ENCODE results near the gene SEMA4A.

Gene SEMA4A

DNA sequence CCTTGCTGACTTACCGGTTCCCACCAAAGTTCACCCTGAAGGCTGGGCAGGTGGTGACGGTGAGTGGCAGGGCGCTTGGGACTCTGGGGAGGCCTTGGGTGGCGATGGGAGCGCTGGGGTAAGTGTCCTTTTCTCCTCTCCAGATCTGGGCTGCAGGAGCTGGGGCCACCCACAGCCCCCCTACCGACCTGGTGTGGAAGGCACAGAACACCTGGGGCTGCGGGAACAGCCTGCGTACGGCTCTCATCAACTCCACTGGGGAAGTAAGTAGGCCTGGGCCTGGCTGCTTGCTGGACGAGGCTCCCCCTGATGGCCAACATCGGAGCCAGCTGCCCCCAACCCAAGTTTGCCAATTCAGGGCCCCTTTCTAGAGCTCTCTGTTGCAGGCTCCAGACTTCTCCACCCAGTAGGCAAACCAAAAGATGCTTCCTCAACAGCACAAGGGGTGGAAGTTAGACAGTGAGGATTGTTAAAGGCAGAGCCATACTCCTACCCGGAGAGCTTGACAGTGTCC, 16.4 kb upstream of the SEMA4A start:
- no peak for DNase-seq

DNA sequence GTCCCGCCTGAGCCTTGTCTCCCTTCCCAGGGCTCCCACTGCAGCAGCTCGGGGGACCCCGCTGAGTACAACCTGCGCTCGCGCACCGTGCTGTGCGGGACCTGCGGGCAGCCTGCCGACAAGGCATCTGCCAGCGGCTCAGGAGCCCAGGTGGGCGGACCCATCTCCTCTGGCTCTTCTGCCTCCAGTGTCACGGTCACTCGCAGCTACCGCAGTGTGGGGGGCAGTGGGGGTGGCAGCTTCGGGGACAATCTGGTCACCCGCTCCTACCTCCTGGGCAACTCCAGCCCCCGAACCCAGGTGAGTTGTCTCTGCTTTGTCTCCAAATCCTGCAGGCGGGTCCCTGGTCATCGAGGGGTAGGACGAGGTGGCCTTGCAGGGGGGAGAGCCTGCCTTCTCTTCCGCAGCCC, 14.9 kb upstream of the SEMA4A start:
- no peak for DNase-seq

DNA sequence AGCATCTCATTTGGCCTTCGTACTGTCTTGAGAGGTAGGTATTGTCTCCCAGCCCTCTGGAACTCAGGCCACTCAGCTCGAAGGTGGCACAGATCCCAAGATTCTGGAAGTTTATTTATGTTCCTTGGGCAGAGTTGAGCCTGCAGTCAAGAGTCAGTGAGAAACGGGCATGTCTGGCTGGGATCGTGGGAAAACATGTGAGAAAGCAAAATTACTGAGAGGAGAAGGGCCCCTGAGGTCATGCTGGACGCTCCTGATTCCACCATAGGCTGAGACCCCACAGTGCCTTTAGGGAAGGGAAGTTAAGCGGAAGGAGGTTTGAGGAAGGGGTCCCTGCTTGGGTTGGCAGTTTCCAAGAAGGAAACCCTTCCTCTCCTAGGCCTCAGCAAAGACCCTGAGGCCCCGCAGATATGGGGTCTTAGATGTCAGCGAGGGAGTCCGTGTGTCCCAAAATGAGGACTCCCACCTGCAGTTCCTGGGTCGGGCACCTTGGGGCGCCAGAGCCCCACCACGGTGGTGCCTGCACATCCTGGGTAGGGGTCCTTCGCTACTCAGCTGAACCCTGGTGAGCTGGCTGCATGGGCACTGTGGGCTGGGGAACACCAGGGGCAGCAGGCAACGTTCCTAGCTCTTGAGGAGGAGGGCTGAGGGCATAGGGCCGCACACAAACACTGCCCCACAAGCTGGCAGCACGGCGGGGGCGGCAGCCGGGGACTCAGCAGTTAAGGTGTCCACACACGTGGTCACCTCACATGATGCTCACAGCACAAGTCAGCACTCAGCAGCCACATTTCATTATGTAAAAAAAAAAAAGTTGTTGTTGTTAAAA, 12.3 kb upstream of the SEMA4A start:
- DNase-seq: no peak

DNA sequence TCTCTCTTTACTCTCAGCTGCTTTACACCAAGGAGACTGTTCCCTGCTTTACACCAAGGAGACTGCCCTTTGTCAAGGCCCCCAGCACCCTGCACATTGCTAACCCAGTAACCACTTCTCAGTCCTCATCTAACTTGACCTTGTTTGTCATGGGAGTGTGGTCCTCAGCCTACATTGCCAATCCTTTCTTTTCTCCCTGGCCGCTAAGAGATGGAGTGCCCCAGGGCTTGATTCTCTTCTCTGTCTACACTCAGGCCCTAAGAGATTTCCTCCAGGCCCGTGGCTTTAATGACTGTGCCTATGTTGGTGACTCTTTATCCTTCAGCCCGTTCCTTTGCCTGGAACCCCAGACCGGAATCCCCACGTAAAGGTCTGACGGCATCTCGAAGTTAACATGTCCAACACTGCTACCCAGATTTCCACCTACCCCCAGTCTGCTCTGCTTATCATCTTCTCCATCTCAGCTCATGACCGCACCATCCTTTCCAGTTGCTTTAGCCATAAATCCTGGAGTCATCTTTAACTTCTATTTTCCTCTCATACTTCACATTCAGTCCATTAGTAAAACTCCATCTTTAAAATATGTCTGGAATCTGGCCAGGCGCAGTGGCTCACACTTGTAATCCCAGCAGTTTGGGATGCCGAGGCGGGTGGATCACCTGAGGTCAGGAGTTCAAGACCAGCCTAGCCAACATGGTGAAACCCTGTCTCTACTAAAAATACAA, 9.5 kb upstream of the SEMA4A start:
- DNase-seq: no peak

DNA sequence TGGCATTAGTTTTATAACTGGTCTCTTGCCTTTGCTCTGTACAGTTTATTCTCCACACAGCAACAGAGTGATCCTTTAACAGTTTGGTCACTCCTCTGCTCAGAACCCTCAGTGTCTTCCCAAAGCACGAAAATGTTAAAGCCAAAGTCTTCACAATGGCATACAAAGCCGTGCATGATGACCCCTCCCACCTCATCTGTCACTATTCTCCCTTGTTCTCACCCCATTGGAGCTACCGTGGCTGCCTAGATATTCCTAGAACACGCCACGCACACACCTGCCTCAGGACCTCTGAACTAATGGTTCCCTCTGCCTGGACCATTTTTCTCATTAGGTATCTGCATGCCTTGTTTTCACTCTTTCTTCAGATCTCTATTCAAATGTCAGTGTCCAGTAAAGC, 8.6 kb upstream of the SEMA4A start:
- no peak for DNase-seq

DNA sequence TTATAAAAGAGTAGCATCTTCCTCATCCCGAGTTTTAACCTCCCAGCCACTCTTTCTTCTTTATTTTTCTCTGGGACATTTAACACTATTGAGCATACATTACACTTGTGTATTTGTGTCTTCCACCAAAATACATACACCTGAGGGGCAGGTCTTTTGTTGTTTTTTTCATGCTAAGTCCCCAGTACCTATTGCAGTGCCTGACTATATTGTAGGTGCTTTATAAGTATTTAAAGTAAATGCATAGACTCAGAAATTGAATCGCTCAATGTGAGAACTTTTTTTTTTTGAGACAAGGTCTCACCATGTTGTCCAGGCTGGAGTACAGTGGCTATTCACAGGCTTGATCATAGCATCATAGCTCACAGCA, 7.8 kb upstream of the SEMA4A start:
- no peak for DNase-seq

DNA sequence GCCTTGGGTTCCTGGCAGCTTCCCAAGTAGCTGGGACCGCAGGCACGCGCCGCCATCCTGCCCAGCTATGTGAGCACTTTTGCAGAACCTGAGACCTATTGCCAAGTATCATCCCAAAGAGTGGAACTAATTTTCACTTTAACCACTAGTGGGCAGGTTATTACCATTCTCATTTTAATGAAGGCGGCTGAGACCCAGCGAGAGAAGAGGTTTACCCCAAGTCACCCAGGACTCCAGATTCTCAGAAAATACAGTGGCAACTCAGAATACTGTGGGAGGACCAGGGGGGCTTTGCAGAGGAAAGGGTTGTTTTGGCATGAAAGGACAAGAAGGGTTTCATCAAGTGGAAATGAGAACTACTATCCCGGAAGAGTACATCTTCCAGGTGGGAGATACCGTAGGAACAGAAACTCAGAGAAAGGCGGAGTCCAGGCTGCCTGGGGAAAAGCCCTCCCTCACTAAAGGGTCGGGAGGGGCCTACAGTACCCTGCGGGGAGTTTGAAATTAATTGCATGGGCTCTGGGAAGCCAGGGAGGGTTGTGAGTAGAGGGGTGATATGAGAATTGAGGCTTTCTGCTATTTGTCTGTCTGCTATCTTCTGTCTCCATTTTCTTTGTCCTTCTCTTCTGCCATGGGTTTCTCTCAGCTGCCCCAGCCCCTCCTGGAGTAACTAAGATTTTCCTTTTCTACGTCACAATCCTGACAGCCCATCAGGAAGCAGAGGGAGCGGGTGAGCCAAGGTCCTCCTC, 7.2 kb upstream of the SEMA4A start:
- DNase-seq: peak; percentile 90

DNA sequence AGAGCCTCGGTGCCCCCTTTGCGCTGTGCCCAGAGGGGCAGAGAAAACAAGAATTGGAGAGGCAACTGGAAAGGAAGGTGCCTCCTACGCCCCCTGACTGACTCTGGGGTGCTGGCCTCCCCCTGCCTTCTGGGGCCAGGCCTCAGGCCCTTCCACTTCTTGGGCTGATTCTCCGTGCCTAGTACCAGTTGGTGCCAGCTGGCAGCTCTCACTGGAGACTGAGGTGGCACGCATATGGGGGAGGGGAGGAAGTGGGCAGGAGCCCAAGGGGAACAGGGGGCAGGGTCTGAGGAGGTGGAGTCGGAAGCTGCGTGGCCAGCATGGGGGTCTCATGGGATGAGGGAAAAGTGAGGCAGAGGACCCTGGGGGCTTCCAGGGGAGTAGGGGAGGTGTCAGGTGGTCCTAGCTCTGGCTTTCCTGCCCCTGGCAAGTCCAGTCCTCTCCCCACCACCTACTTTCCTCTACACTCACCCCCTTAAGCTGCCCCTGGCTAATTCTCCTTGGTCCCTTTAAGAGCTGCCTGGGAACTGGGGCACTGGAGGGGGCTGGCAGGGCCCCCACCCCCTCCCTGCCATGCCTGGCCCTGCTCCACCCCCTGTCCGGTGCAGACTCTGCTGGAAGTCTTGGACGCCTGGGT, 6.5 kb upstream of the SEMA4A start:
- no peak for DNase-seq

DNA sequence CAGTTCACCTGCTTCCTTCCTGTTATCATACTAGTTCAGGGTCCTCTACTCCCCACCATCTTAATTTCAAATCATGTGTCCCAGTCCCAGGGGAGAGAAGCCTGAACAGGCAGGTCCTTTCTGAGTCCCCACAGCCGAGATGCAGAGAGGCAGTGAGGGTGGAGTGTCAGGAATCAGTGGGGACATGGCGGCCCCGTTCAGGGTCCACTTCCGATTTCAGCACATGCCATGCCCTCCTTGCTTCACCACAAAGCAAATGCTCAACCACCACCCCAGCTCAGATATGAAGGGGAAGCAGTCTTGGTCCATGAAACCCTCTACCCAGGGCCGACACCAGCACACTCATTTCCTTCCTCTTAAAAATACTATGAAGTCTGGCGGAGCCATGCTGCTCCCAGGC, 5.2 kb upstream of the SEMA4A start:
- no peak for DNase-seq

DNA sequence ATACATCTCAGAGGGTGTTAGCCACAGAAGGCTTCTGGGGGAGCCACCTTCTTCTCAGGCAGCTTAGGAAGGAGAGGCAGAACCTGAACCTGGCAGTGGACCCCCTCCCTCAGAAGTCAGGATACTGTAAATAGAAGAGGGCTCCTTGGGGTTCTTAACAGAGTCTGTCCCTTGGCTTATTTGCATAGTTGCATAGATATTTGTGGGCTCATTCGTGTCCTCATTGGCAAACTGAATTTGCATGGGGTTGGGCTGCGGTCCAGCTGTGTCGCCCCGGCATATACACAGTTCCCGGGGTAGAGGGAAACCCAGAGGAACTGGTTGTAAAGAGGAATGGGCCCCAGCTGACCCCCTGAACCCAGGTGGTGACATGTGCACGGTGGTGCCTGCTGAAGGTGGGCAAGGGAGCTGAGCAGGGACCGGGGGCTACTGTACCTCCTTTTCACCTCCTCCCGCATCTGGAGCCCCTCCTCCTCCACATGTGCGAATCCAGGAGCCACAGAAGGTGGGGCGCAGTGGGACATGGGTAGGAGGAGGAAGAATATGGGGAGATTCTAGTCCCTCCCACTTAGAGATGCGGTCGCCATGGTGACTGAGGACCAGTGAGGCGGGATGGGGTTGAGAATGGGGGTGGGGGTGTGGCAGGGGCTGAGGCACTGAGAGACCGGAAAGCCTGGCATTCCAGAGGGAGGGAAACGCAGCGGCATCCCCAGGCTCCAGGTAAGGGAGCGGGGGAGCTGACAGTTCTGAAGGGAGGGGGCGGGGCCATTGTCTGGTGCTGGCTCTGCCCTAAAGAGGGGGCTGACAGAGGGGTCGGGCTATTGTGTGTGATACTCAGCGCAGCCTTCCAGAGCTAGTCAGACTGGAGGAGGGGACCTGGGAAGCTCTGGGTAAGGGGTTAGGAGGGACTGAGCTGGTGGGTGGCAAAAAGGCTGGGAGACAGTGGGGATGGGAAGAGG, 3.7 kb upstream of the SEMA4A start:
- DNase-seq: no peak

DNA sequence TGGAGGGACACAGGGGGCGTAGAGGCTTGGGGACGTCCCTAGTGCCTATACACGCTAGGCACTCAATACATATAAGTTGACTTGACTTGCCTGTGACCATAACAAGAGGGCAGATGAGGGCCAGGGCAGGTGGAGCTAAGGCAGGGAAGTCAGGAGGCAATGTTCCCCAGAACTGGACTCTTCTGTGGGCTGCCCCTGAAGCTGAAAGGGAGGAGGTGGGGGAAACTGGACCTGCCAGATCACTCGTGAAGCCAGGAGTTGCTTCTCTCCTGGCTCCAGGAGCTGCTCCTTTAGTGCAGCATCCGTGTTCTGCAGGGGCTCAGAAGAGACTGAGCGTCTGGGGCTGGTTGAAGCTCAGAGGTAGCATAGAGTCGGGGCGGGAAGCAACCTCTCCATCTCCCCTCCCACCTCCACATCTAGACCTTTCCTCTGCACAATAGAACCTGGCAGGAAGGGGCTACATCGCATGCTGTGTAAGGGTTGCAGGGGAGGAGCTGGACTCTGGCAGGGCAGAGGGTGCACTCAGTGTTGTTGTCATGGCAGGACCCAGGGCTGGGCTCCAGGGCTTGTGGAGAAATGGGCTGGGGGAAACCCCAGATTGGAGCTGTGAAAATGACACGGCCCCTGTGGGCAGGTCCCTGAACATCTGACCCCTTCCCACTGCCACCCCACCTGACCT, 2.9 kb upstream of the SEMA4A start:
- DNase-seq: no peak

DNA sequence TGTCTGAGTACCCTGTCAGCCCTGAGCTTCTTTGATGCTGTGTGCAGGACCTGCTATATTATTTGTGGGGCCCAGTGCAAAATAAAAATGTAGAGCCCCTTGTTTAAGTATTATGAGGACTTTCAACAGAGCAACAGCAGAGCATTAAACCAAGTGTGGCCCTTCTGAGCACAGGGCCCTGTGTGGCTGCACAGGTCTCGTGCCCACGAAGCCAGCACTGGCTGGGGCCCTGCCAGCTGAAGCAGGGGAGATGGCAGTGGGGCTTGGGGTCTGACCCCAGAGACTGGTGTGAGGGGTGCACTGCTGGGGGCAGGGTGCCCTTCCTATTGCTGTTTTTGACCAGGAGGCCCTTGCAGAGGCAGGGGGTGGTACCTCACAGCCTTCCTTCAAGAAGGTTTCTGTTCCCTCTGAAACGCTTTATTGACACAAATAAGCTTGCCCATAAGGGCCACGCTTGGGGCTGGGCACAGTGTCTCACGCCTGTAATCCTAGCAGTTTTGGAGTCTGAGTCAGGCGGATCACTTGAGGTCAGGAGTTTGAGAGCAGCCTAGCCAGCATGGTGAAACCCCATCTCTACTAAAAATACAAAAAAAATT, 2.2 kb upstream of the SEMA4A start:
- DNase-seq: no peak

DNA sequence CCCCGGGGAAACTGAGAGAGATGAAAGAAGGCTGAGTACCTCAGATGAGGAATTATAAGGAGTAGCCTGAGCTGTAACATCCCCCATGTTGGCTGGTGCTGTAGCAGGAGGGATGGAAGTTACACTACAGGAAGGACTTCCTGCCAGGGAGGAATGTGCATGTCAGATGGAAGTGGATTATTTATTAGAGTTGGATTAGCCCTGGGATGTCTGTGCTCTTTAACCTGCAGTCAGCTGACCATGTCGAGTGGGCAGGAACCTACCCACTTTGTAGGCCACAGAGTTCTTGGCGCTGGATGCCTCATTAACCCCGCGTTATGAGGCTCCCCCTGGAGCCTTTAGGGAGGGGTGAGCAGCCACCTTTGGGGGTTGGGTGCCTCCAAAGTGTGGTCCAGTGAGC, 757 bp upstream of the SEMA4A start:
- no peak for DNase-seq

DNA sequence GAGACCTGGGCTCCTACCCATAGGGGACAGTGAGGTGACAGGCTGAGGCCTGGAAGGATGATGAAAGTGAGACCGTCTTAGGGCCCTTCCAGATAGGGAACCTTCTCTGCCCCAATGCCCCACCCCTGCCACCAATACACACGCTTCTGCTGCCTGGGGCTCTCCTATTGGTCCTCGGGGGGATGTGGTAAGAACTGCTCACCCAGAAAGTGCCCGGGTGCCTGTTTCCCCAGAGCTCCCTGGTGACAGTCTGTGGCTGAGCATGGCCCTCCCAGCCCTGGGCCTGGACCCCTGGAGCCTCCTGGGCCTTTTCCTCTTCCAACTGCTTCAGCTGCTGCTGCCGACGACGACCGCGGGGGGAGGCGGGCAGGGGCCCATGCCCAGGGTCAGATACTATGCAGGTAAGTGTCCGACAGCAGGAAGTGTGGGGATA, 948 bp downstream of the SEMA4A start:
- peak; percentile 39 for DNase-seq

DNA sequence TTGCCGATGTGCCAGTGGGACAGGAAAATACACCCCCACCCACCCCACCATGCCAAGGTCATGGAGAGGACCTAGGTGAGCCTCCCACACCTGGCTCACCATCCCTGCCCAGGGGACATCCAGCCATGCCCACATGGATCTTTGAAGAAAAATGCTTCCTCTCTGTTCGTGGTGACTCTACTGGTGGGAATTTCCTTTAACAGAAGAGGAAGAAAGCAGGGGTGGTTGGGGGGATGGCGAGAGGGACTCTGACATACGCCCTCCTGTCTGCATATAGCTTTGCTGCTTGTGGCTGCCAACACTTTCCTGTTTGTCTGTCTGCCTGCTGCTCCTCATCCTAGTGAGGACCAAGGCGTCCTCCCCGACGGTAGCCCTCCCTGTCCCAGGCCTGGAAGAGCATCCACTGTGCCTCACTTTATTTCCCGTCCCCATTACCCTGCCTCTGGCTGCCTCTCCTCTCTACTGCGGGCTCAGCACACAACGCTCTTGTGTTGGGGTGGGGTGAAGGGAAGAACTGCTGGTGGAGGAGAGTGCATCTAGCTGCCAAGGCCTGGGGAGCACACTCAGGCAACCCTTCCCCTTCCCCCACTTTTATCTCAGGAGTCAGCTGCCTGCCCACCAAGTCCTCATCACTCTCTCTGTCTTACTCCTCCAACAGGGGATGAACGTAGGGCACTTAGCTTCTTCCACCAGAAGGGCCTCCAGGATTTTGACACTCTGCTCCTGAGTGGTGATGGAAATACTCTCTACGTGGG, 2.5 kb downstream of the SEMA4A start:
- peak; percentile 51 for DNase-seq

DNA sequence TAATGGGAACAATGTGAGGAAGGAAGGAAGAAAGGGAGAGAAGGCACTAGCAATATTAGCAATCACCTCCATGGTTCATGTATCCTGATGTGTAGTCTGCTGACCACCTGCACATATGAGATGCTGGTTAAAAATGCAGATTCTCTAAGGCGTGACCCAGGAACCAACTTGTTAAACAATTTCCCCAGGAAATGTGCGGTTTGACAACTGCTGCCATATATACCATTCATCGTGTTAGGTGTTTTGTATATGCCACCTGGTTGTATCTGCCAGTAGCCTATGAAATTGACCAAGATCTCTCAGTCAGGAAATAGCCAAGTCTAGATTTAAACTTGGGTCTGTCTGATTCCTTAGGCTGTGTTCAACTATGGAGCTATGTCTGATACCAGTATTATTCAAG, 4.1 kb downstream of the SEMA4A start:
- no peak for DNase-seq

DNA sequence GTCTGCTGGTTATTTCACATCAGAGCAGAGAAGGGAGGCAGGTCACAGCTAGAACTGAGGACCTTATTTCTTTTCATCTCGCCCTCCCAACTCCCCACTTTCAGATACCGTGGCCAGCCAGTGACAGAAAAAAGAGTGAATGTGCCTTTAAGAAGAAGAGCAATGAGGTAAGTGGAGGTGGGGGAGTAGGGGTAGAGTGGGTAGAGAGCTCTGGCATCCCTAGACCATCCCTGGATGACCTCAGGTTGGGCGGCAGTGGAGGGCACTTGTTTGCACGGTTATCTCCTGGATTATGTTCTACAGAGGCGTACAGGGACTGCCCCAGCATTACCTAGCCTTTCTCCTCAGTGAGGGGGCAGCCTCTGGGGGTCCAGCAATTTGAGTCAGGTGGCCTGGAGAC, 4.6 kb downstream of the SEMA4A start:
- DNase-seq: no peak

DNA sequence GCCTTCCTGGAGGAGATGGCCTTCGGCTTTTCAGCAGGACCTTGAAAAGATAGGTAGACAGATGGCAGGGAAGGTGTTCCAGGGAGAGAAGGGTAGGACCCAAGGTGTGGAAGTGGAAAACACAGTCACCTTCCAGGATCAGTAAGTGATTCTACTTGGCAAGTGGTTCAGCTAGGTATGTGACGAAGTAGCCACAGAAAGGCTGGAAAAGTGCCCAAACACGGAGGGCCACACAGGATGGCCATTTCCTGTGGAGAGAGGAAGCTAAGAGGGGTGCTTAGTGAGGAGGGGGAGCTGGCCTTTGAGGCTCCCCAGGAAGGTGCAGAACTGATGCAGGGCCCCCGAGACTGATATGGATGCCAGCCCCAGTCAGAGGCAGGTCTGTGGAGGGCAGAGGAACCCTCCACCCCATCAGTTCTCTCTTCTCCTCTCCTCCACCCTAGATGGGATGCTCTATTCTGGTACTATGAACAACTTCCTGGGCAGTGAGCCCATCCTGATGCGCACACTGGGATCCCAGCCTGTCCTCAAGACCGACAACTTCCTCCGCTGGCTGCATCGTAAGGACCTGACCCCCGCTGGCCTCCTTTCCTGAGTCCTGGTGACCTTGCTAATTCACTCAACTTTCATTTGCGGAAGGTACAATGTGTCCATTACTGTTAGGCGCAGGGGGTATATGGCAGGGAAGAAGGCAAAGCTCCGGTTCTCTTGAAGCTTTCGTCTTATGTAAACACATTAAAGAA, 6.8 kb downstream of the SEMA4A start:
- no peak for DNase-seq

DNA sequence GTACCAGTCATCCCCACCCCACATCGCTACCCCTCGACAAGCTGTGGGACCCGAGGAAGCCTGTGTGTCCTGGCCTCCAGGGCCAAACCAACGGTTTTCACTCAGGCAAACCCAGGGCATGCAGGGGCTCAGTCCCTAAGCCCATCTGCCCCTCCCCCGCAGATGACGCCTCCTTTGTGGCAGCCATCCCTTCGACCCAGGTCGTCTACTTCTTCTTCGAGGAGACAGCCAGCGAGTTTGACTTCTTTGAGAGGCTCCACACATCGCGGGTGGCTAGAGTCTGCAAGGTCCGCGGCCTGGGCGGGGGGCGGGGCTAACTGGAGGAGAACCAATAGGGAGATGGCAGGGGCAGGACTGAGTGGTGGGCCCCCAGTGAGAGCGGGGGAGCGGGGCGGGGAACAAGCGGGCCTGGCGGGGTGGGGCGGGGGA, 7.4 kb downstream of the SEMA4A start:
- peak; percentile 62 for DNase-seq

Measured in hematopoietic multipotent progenitor cell treated with erythropoietin and hydrocortisone succinate and interleukin-3 and kit ligand, for 8 days (in vitro differentiated cells).